Duodenal mucosa (tissue), 2 donors: ENCODE data around the gene MED15.
"Not testable (repeated sequence)": the region's sequence is repeated elsewhere in the genome, so short reads cannot be mapped to it uniquely, and the experiment has no call there.

Experiments used
- H3K27ac ChIP-seq: one replicate; pipeline ENCODE4 v1.7.0; 2013; ENCODE audit warnings: low read depth, low read length
- H3K27me3 ChIP-seq, 2 donors: one replicate each; pipeline ENCODE4 v1.7.0; 2013; ENCODE audit warnings: low read length in 2 of 2, control low read depth in 1 of 2; ENCODE audit not compliant: insufficient read depth in 2 of 2, control insufficient read depth in 1 of 2
- H3K36me3 ChIP-seq, 2 donors: one replicate each; pipeline ENCODE4 v1.7.0; 2013; ENCODE audit warnings: low read length in 2 of 2, control low read depth in 1 of 2; ENCODE audit not compliant: insufficient read depth in 2 of 2, control insufficient read depth in 1 of 2
- H3K4me1 ChIP-seq, 2 donors: one replicate each; pipeline ENCODE4 v1.7.0; 2013; ENCODE audit warnings: low read length in 2 of 2, control low read depth in 1 of 2; ENCODE audit not compliant: insufficient read depth in 2 of 2, control insufficient read depth in 1 of 2
- H3K4me3 ChIP-seq, 2 donors: one replicate each; pipeline ENCODE4 v1.7.0; 2013; ENCODE audit warnings: low read length in 2 of 2, low read depth in 1 of 2
- H3K9ac ChIP-seq, 2 donors: one replicate each; pipeline ENCODE4 v1.7.0; 2013; ENCODE audit warnings: low read length in 2 of 2, low read depth in 1 of 2
- H3K9me3 ChIP-seq, 2 donors: one replicate each; pipeline ENCODE4 v1.7.0; 2013; ENCODE audit warnings: low read length in 2 of 2, control low read depth in 1 of 2; ENCODE audit not compliant: control insufficient read depth in 1 of 2

MED15 gene

DNA sequence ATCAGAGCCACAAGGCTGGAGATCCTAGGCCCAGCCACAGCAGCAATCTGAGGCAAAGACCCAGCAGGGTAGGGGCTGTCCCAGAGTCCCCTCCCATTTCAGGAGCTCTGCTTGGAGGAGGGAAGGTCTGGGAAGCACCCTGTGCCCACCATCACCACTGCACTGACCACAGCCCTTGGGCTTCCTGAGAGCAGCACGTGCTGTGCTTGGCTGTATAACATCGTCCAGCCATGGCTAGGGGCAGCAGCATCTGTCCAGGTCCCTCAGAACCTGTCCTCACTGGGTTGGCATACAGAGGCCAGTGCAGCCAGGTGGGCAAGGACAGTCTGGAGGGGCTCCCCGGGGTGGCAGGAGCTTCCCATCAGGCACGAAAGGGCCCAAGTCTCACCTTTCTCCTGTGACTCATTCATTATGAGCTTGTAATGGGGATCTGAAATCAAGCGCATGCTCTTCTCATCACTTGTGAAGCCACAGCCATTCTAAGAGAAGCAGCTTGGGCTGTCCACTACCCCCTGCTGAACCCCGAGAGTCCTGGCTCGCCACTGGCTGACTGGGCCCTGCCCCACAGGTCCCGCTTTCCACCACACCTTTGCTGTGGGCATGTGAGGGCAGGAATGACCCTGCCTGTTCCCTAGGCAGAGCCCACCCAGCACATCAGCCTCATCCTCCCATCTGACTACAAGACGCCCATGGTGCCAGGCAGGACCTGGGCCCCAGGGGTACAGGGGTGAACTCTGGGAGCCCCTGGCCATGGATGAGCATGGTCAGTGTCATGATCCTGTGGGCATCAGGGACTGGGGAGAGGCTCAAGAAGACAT is 83.3 kb downstream of the MED15 start:
- no peak overlapping the region for H3K9ac ChIP-seq
- no peaks in the 10 kb centered on the region for H3K27me3 ChIP-seq
- no peak overlapping the region for H3K27ac ChIP-seq
- peaks cover 7 to 22% of the 10 kb centered on the region in 2 donors for H3K36me3 ChIP-seq
- H3K9me3 ChIP-seq, result no peaks in the 10 kb centered on the region
- H3K4me3 ChIP-seq, result no peak overlapping the region
- H3K4me1 ChIP-seq, result no peaks in the 10 kb centered on the region

GRCh38 chr22:20591295-20591645 is 83.9 kb downstream of the MED15 start:
- no peak overlapping the region for H3K27ac ChIP-seq
- no peaks in the 10 kb centered on the region for H3K9me3 ChIP-seq
- no peak overlapping the region for H3K9ac ChIP-seq
- H3K27me3 ChIP-seq, result no peaks in the 10 kb centered on the region
- H3K4me3 ChIP-seq, result no peak overlapping the region
- peaks cover 7 to 16% of the 10 kb centered on the region in 2 donors for H3K36me3 ChIP-seq
- no peaks in the 10 kb centered on the region for H3K4me1 ChIP-seq

- Histone ChIP-seq H3K4me3 (no peak overlapping the region), H3K27me3 (no peaks in the 10 kb centered on the region), H3K36me3 (peaks cover 5 to 11% of the 10 kb centered on the region in 2 donors), H3K9me3 (no peaks in the 10 kb centered on the region), H3K9ac (no peak overlapping the region), H3K4me1 (no peaks in the 10 kb centered on the region), H3K27ac (no peak overlapping the region)
Measured at GRCh38 chr22:20591660-20592310, 84.4 kb downstream of the MED15 start.

- H3K4me3 ChIP-seq, H3K9ac ChIP-seq, H3K27me3 ChIP-seq, H3K36me3 ChIP-seq, H3K27ac ChIP-seq, H3K9me3 ChIP-seq, H3K4me1 ChIP-seq: not testable (repeated sequence)
Measured at GRCh38 chr22:20594038-20594437, 86.6 kb downstream of the MED15 start.

- not testable (repeated sequence) for H3K27ac ChIP-seq, H3K27me3 ChIP-seq, H3K9ac ChIP-seq, H3K4me1 ChIP-seq, H3K4me3 ChIP-seq, H3K9me3 ChIP-seq, H3K36me3 ChIP-seq
Measured at GRCh38 chr22:20594486-20594885, 87.1 kb downstream of the MED15 start.

DNA sequence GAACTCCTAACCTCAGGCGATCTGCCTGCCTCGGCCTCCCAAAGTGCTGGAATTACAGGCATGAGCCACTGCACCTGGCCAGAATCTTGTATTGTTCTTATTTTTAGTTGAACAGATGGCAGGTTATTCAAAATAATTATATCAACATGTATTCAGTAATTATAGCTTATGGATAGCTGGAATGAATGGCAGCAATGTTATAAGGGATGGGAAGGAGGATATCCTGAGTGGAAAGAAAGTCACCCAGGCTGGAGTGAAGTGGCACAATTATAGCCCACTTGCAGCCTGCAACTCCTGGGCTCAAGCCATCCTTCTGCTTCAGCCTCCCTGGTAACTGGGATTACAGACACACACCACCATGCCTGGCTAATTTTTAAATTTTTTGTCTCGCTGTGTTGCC is 88.1 kb downstream of the MED15 start:
- no peaks in the 10 kb centered on the region for H3K4me1 ChIP-seq
- H3K9ac ChIP-seq, result no peak overlapping the region
- H3K27ac ChIP-seq, result no peak overlapping the region
- no peak overlapping the region for H3K4me3 ChIP-seq
- no peaks in the 10 kb centered on the region for H3K36me3 ChIP-seq
- no peaks in the 10 kb centered on the region for H3K27me3 ChIP-seq
- no peaks in the 10 kb centered on the region for H3K9me3 ChIP-seq

DNA sequence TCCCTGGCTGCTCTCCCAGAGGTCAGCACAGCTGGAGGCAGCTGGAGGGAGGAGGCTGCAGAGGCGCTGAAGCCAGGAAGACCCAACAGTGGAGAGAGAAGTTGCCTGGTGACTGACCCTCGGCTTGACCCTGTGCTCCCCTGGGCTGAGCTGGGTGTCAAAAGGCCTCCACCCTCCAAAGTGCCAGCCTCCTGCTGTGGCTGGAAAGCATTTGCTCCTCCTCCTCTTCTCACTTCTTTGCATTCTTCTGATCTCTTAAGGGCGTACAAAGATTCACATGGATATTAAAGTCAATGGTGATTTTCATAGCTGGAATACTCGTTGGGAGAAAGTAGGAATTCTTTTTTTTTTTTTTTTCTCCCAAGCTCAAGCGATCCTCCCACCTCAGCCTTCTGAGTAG is 91.7 kb downstream of the MED15 start:
- no peaks in the 10 kb centered on the region for H3K36me3 ChIP-seq
- no peaks in the 10 kb centered on the region for H3K27me3 ChIP-seq
- no peaks in the 10 kb centered on the region for H3K4me1 ChIP-seq
- no peak overlapping the region for H3K4me3 ChIP-seq
- no peak overlapping the region for H3K9ac ChIP-seq
- no peaks in the 10 kb centered on the region for H3K9me3 ChIP-seq
- H3K27ac ChIP-seq, result no peak overlapping the region

DNA sequence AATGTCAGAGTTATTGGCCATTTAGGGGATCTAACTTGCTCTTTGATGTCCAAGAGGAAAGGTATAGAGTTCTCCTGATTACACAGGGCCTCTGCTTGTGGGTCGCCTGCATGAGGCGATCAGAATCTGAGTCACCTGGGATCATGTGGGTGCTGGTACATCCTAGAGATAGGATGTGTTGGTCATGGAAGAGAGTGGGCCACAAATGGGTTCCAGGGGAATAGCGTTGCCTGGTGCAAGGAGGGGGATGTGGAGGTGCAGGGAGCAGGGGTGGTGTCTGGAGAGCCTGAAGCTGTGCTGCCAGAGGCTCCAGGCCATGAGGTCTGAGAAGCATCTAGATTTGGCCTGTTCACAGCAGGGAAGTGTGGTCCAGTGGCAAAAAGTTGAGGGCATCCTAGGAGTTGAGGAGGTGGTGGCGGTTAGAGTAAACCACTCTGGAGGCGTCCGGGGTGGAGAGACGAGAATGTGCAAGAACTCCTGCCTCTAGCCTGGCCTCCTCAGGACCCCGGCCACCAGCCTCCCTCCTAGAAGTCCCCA is 92.8 kb downstream of the MED15 start:
- no peak overlapping the region for H3K9ac ChIP-seq
- no peaks in the 10 kb centered on the region for H3K36me3 ChIP-seq
- H3K9me3 ChIP-seq, result no peaks in the 10 kb centered on the region
- no peak overlapping the region for H3K27ac ChIP-seq
- no peaks in the 10 kb centered on the region for H3K4me1 ChIP-seq
- H3K27me3 ChIP-seq, result no peaks in the 10 kb centered on the region
- H3K4me3 ChIP-seq, result no peak overlapping the region

DNA sequence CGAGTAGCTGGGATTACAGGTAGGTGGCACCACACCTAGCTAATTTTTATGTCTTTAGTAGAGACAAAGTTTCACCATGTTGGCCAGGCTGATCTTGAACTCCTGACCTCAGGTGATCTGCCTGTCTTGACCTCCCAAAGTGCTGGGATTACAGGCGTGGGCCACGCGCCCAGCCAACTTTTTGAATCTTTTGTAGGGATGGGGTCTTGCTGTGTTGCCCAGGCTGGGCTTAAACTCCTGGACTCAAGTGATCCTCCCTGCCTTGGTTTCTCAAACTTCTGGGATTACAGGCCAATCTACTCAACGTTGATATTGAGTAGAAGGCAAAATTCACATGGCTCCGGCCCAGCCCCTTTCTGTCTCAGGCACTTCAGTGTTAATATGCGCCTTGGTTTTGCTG is 93.9 kb downstream of the MED15 start:
- Histone ChIP-seq H3K4me3 (no peak overlapping the region), H3K9me3 (no peaks in the 10 kb centered on the region), H3K9ac (no peak overlapping the region), H3K36me3 (no peaks in the 10 kb centered on the region), H3K4me1 (peaks cover 4 to 5% of the 10 kb centered on the region in 2 donors), H3K27ac (no peak overlapping the region), H3K27me3 (no peaks in the 10 kb centered on the region)

DNA sequence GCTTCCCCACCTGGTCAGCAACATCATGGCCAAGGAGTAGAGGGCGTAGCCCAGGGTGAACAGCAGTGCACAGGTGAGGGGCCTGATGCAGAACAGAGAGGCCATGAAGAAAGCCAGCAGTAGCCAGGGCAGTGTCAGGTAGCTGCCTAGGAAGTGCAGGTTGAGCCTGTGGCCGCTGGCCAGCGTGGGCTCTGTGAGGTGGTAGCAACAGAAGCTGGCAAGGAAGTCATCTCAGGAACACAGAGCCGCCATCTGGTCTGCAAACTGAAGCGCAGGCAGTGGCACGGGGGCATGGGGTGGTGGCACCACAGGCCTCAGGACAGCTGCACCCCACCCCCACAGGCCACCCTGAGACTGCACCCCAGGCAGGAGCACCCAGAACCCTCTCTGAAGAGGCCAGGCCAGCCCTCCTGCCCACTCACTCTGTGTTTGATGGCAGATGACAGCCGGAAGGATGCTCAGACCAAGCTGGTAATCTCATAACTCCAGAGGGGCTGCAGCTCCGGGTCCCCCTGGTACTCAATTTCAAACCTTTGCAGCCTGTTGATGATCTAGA is 95.3 kb downstream of the MED15 start:
- peaks cover 13 to 19% of the 10 kb centered on the region in 2 donors for H3K4me1 ChIP-seq
- H3K27ac ChIP-seq, result no peak overlapping the region
- no peaks in the 10 kb centered on the region for H3K36me3 ChIP-seq
- H3K9me3 ChIP-seq, result no peaks in the 10 kb centered on the region
- peaks cover 0 to 2% of the 10 kb centered on the region in 2 donors for H3K27me3 ChIP-seq
- H3K9ac ChIP-seq, result no peak overlapping the region
- H3K4me3 ChIP-seq, result no peak overlapping the region
